CD4-positive, alpha-beta T cell treated with Interleukin-6 for 4 hours (primary cell): Measurements from ENCODE around the gene ADGRG7.
"Not testable (repeated sequence)": the region's sequence is repeated elsewhere in the genome, so short reads cannot be mapped to it uniquely, and the experiment has no call there.

Experiments used
- DNase-seq: peaks from one replicate; pipeline ENCODE4 v3.0.0-alpha.2; 2020; ENCODE audit warnings: mixed read lengths

The ADGRG7 gene, protein sequence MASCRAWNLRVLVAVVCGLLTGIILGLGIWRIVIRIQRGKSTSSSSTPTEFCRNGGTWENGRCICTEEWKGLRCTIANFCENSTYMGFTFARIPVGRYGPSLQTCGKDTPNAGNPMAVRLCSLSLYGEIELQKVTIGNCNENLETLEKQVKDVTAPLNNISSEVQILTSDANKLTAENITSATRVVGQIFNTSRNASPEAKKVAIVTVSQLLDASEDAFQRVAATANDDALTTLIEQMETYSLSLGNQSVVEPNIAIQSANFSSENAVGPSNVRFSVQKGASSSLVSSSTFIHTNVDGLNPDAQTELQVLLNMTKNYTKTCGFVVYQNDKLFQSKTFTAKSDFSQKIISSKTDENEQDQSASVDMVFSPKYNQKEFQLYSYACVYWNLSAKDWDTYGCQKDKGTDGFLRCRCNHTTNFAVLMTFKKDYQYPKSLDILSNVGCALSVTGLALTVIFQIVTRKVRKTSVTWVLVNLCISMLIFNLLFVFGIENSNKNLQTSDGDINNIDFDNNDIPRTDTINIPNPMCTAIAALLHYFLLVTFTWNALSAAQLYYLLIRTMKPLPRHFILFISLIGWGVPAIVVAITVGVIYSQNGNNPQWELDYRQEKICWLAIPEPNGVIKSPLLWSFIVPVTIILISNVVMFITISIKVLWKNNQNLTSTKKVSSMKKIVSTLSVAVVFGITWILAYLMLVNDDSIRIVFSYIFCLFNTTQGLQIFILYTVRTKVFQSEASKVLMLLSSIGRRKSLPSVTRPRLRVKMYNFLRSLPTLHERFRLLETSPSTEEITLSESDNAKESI

GRCh38 chr3:100609305-100609704 is at the start of gene ADGRG7:
ADGRG7 (plus strand) TSS chr3:100609601; CDS start chr3:100609857, 256 bp downstream.
- DNase-seq, result no peak

- no peak for DNase-seq
Measured at GRCh38 chr3:100560426-100560825, 49.0 kb upstream of the ADGRG7 start.

DNA sequence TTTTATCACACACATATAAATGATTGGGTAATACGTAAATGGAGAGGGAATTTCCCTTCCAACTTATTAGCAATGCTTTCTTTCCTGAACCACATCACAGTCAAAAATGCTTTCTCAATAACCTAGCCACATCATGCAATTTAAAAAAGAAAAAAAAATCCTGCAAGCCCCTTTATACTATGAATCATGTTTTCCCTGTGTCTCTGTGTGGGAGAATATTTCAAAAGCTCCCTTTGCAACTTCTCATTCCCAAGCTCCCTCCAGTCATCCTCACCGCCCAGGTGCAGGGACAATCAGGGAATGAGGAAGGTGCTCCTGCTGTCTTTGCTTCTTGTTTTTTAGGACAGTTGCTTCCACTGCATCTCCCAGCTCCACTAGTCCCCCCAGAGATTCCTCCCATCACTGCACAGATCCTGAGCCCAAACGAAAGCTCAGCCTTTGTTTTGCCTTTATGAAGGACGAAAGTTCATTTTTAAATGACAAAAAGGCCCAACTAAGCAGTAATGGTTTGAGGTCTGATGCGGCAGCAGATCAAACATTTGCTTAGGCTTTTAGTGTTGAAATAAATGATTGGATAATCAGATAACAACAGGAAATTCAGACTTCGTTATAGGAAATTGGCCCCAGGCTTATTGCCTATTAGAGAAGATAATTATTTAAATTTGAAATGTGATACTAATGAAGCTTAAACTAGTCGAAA is 47.8 kb upstream of the ADGRG7 start:
- no peak for DNase-seq

GRCh38 chr3:100562224-100562857 is 47.1 kb upstream of the ADGRG7 start:
- no peak for DNase-seq

GRCh38 chr3:100563228-100563627 is 46.2 kb upstream of the ADGRG7 start:
- DNase-seq, result no peak

GRCh38 chr3:100563652-100564211 is 45.7 kb upstream of the ADGRG7 start:
- DNase-seq, result no peak

GRCh38 chr3:100570811-100571210 is 38.6 kb upstream of the ADGRG7 start:
- no peak for DNase-seq

DNA sequence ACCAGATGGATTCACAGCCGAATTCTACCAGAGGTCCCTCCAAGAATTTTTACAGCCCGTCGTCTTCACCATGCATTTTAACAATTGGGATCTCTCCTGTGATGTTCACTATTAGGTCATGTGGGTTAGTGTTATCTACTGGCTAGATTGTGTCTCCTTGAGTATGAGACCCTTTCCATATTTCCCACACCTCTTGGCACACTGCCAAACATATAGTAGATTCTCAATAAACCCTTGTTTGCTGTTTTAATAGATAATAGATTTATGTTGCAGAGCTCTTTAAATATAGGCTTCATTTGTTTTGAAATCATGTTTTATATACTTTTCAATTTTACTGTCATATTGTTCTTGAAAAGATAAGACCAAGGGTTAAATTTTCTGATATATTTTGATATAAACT is 34.9 kb upstream of the ADGRG7 start:
- DNase-seq, result no peak

DNA sequence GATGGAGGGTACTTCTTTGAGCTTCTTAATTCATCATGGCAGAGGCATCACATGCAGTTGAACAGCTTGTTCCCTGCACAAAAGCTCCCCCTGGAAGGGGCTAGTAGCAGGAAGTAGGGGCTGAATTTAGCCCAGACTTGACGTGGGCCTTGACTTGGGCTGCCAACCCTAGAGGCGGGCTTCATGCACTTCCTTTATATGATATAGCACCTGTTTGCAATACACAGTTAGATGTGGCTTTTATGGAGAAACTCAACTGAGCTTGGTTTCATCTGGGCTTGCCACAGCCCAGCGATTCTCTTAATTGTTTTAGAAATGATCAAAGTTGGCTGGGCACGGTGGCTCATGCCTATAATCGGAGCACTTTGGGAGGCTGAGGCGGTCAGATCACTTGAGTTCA is 33.7 kb upstream of the ADGRG7 start:
- DNase-seq, result no peak

GRCh38 chr3:100577382-100578008 is 31.9 kb upstream of the ADGRG7 start:
- no peak for DNase-seq

DNA sequence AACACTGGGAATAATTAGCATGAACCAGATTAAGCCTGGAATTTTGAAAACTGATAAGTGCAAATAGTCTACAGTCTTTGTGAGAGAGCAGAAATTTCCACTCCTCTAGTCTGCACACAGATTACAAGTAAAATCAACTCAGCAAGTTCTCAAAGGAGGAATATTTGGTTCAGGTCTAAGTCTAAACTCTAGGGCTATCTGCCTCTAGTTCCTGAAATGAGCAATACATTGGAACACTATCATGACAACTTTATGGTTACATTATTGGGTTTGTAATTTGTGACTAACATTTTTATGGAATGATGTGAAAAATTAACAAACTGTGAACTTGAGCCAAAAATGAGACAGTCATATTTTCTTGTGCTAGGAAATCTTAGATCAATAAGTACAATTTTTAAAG is 30.8 kb upstream of the ADGRG7 start:
- no peak for DNase-seq

GRCh38 chr3:100580147-100580546 is 29.3 kb upstream of the ADGRG7 start:
- DNase-seq, result no peak

DNA sequence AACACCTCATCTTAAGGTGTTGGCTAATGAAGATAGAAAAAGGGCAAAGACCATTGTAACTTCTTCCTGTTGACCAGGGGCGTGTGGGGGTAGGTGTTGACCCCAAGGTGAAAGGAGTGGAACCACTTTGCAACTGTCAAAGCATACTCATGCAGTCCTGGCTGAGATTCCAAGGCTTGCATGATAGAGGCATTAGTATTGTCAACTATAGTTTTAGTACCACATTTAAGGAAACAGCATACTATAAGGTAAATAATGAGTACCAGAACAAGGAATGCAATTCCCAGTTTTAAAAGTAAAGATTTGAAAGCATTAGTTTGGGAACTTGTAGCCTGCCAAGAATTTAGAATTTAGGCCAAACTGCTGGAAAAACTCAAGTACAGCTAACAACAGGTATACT is 27.8 kb upstream of the ADGRG7 start:
- DNase-seq, result no peak

DNA sequence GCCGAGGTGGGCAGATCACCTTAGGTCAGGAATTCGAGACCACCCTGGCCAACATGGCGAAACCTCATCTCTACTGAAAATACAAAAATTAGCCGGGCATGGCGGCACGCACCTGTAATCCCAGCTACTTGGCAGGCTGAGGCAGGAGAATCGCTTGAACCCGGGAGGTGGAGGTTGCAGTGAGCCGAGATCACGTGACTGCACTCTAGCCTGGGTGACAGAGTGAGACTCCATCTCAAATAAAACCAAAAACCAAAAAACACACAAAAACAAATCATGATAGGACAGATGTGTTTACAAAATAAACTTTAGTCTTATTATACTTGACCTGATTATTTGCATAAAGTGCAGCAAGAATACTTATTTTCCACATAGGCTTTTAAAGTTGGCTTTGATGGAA is 27.2 kb upstream of the ADGRG7 start:
- not testable (repeated sequence) for DNase-seq

DNA sequence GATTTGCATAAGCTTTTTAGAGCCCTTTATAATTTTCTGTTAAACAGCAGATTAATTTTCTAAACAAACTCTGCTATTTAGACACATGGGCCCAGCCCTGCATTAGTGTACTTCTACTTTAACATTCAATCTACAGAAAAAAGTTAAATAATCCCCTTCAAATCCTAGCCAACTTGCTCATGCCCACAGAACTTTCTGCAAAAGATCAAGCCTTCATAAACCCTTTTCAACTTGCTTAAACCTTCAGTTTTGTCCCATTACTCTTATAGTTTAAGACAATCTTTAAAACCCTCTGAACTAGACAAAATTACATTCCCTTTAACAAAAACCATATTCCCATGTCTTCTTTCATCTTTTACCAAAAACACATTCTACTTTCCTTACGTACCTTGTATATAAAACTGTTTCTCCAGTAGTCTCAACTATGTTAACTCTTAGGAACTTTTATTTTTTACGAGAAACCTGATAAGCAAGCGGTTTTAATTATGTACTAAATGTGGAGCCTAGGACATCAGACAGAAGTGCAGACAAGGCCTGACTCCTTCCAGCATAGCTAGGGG is 25.2 kb upstream of the ADGRG7 start:
- no peak for DNase-seq

DNA sequence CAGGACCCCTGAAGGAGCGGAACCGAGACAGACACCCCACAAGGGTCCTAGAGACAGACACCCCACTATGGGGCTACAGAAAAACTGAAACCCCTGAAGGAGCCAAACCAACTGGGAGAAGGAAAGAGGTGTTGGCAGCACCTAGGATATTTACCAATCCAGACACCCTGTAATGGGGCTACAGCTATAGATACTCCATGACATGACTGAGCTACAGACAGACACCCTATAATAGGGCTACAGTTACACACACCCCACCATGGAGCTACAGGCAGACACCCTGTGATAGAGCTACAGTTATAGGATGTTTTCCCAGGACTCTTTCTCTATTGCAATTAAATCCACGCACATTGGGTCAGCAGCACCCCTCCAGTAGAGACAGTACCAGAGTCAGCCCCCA is 22.6 kb upstream of the ADGRG7 start:
- no peak for DNase-seq

DNA sequence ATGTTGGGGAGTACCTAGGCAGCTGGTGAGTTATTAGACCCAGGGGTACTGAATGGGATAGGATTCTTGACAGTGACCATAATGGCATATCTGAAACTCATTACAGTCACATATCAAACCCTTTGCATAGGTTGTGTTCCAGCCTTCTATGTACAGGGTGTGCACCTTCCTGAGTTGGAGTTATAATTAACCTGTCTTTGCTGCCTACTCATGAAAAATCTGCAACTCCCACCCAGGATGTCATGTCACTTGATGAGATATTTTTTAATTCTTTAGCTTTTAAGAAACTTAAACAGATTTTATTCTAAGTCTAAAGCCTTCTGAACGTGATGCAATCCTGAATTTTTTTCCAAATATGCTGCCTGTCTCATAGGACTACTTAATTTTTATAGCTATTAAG is 21.1 kb upstream of the ADGRG7 start:
- DNase-seq, result no peak

- peak; percentile 70 for DNase-seq
Measured at GRCh38 chr3:100590114-100590839, 19.1 kb upstream of the ADGRG7 start.

DNA sequence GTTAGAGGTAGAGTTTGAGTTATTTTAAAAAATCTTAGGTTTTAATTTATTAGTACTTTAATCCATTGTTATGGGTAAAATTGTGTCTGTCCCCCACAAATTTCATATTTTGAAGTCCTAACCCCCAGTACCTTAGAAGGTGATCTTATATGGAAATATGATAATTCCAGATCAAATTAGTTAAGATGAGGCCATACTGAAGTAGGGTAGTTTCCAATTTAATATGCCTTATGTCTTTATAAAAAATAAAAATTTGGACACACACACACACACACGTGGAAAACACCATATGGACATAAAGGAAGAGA is 18.6 kb upstream of the ADGRG7 start:
- no peak for DNase-seq

DNA sequence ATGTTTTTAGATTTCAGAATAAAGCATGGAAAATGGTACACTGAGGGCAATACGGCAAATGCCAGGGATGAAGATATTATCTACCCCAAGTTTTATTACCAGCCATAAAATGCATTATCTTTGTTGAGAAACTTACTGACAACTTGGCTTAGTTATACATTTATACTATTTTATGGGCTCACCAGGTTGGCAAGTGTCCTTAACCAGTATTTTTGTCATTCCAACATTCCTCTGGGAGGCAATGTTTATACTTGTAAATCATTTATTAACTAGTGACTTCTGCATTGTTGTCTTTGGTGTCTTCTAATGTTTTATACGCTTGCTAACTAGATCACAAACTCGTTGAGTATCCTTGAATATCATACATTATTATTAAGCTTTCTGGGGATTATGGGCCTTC is 18.0 kb upstream of the ADGRG7 start:
- DNase-seq, result no peak
